OCI-LY3 (cell line): ENCODE data around the gene TUBA3E.
"Not testable (repeated sequence)": the region's sequence is repeated elsewhere in the genome, so short reads cannot be mapped to it uniquely, and the experiment has no call there.

Experiments
- H2AFZ ChIP-seq: fragments of 200-600, 300-600 bp; shearing (Covaris generic); 2 replicates; pipeline ENCODE4 v1.6.0; 2014; ENCODE audit warnings: antibody characterized with exemption, low read depth, low read length
- H3K27ac ChIP-seq: fragments of 200-600, 300-600 bp; sonication (generic); 2 replicates; pipeline ENCODE4 v1.5.1; 2014; ENCODE audit warnings: mild to moderate bottlenecking, low read length, moderate library complexity, mixed read lengths
- H3K27me3 ChIP-seq: fragments of 200-600, 300-600 bp; sonication (generic); 2 replicates; pipeline ENCODE4 v1.6.1; 2014; ENCODE audit warnings: low read depth, low read length, mixed read lengths
- H3K36me3 ChIP-seq: fragments of 200-600, 300-600 bp; sonication (generic); replicated peaks from 2 replicates; pipeline ENCODE3; 2014; ENCODE audit warnings: low read depth, low read length, mixed read lengths
- H3K4me1 ChIP-seq: fragments of 300-600, 200-600 bp; sonication (generic); 2 replicates; pipeline ENCODE4 v1.6.1; 2014; ENCODE audit warnings: low read length, mixed read lengths
- H3K4me2 ChIP-seq: fragments of 200-600, 300-600 bp; sonication (generic); 2 replicates; pipeline ENCODE4 v1.6.1; 2014; ENCODE audit warnings: low read length, mixed read lengths
- H3K4me3 ChIP-seq: fragments of 300-600, 200-600 bp; sonication (generic); 2 replicates; pipeline ENCODE4 v1.5.1; 2014; ENCODE audit warnings: antibody characterized with exemption, mild to moderate bottlenecking, low read length, moderate library complexity
- H3K79me2 ChIP-seq: fragments of 300-600, 200-600 bp; shearing (Covaris generic); 2 replicates; pipeline ENCODE4 v1.6.1; 2014; ENCODE audit warnings: mild to moderate bottlenecking, low read length, mixed read lengths
- H3K9ac ChIP-seq: fragments of 300-600, 200-600 bp; shearing (Covaris generic); 2 replicates; pipeline ENCODE4 v1.6.0; 2014; ENCODE audit warnings: mild to moderate bottlenecking, low read length, moderate library complexity
- H3K9me3 ChIP-seq: fragments of 200-600, 300-600 bp; shearing (Covaris generic); 2 replicates; pipeline ENCODE4 v1.6.1; 2014; ENCODE audit warnings: low read length, mixed read lengths; ENCODE audit not compliant: insufficient read depth
- H4K20me1 ChIP-seq: fragments of 200-600, 300-600 bp; sonication (generic); 2 replicates; pipeline ENCODE4 v1.6.1; 2016; ENCODE audit warnings: low read length, mixed read lengths; ENCODE audit not compliant: insufficient read depth

The TUBA3E gene

DNA sequence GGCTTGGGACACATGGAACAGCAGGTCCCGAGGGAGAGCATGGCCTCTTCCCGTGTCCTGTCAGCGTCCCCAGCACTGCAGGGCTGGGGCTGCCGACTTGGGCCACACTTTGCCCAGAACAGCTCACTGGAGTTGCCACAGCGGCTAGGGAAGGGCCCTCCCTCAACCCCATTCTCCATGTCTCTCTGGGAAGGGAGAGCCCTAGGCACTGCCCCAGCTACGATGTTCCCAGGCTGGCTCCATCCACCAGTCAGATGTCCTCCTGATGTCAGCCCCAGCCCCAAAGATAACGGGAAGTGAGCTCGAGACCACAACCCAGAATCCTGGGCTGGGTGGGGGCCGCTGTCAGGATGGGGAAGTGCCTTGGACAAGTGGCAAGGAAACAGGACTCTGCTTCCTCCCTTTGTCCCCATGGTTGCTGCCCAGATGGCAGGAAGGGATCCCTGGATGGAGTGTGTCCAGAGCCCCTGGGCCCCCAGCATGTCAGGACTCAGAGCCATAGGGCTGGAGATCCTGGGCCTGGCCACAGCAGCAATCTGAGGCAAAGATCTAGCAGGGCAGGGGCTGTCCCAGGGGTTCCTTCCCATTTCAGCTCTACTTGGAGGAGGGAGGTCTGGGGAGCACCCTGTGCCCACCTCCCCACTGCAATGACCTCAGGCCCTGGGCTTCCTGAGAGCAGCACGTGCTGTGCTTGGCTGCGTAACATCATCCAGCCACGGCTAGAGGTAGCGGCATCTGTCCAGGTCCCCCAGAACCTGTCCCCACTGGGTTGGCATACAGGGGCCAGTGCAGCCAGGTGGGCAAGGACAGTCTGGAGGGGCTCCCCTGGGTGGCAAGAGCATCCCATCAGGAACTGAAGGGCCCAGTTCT is 55.6 kb downstream of the TUBA3E start:
- H4K20me1 ChIP-seq, H2AFZ ChIP-seq, H3K27ac ChIP-seq, H3K9ac ChIP-seq, H3K4me3 ChIP-seq, H3K9me3 ChIP-seq, H3K36me3 ChIP-seq, H3K27me3 ChIP-seq, H3K4me1 ChIP-seq, H3K79me2 ChIP-seq, H3K4me2 ChIP-seq: not testable (repeated sequence)
